SH-SY5Y (cell line): ENCODE data around the gene CFAP90.
A peak's percentile ranks its signal among the peaks of the same experiment; 100 is the strongest.

Source experiments
- GATA2 ChIP-seq: IDR thresholded peaks from 2 replicates; pipeline ENCODE4 v1.6.1; 2011; ENCODE audit warnings: mild to moderate bottlenecking, low read depth, low read length
- GATA3 ChIP-seq: IDR thresholded peaks from 2 replicates; pipeline ENCODE4 v1.6.1; 2011; ENCODE audit warnings: low read depth, mild to moderate bottlenecking, low read length, moderate library complexity

Gene CFAP90

DNA sequence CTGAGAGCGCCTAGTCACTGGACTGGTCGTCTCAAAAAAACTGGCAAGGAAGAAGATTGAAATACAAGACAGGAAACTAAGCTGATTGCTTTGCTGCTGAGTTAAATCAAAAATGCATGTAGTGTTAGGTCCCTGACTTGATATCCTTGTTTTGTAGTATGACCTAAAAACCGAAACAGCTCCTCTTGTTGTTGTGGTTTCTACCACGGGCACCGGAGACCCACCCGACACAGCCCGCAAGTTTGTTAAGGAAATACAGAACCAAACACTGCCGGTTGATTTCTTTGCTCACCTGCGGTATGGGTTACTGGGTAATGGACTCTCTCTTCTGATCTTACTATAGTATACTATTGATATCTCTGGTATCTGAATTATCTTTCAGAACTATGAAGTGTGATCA lies 22.3 kb upstream of the CFAP90 start:
- TF ChIP-seq GATA2 (no peak), GATA3 (no peak)

DNA sequence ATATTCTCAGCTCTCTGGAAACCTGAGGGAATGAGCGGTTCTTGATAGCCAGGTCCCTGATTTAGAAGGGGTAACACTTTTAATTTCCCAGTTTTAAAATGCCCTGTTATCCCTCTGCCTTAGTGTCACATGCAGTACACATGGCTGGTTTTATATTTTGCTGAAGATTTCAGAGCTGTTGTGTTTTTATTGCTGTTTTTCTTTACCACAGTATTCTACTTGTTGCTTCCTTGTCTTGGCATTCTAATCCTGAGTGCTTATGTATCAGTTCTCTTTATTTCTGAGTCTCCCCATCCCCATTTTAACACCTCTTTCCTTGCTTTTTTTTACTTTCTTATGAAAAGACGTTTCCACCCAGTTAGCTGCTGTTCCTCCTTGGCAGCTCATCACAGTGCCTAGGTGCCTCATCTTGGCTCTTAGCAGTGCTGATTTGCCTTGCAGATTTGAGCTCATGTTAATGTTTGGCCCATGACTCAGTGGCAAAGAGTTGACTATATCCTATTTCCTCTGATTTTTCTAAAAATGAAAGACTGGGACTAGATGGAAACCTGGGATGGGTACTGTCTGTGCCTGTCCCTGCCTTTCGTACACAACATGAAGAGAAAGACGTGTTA lies 21.7 kb upstream of the CFAP90 start:
- no peak for TF ChIP-seq GATA3

DNA sequence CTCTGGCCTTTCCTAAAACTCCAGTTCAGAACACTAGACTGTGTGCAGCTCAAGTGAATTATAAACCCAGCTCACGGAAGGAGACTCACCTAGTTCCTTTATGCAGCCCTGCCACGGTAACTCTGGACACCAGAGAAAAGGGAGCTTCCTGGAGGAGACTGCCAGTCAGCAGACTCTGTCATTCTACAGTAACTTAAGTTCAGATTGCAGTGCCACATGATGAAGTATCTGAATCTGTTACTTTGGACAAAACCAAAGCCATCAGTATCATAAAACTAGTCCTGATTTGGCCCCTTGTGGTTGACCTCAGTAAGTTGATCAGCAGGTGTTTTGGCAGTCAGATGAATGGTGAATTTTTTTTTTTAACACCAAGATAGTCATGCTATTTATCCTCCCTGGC lies 20.7 kb upstream of the CFAP90 start:
- TF ChIP-seq GATA2 (no peak), GATA3 (no peak)

DNA sequence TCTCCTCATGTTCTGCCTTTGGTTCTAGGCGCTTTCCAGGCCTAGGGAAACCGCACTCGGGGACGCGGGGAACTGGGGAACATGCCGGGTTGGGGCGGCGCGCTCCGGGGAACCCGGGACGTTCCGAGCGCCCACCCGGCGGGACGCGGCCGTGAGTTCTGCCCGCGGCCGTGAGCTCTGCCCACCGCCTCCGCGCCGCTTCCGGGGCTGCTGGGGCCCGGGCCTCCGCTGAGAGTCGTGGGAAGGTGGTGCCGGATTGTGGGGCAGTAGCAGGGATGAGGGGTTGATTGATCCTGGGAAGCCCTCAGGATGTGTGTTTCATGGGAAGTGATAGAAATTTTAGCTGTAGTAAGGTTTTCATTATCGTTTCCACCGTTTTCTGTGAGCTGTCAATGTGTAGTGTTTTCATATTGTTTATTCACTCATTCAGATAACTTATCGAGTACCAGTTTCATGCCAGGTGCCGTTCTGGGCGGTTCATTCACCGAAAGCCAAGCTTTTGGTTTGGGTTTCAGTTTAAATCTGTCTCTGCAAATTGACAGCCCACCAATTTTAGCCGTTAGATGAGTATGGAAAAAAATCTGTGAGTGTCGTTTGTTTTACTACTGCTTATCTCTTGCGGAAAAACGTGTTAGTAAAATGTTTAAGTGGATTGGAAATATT lies 18.7 kb upstream of the CFAP90 start:
- TF ChIP-seq GATA3 = no peak
- TF ChIP-seq GATA2 = no peak

DNA sequence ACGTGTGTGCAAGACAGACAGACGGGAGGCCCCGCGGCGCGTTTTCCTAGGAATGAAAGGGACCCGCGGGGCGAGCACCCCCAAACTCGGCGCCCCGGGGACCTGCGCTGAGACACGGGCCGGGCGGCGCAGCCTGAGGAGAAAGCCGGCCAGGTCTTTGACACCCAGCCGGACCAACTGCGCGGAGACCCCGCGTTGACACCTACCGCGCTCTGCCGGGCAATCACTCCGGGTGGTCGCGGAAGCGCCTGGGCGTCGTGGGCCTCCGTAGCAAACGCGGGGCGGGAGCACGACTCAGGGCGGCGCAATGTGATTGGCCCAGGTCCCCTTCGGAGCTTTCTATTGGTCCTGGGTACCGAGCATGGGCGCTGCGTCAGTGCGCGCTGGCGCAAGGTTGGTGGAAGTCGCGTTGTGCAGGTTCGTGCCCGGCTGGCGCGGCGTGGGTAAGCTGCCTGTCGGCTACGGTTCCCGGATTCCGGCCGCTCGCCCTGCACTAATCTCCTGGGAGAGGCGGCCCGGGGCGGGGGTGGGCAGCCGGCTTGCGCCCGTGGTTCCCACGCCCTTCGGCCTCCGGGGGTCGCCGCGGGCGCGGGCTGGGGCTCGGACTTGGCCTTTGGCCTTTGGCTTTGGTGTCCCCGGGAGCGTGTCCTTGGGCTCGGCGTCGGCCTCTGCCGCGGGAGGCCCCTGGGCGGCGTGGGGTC lies 18.0 kb upstream of the CFAP90 start, which contains the start of the genes FASTKD3 and MTRR:
TSS of gene FASTKD3 (minus strand) at position 259 of the 701 bp plus-strand sequence. CDS start 948 bp downstream, outside the sequence.
TSS of gene MTRR (plus strand) at position 376 of the 701 bp plus-strand sequence. CDS start 1,647 bp downstream, outside the sequence.
- no peak for TF ChIP-seq GATA2
- no peak for TF ChIP-seq GATA3

DNA sequence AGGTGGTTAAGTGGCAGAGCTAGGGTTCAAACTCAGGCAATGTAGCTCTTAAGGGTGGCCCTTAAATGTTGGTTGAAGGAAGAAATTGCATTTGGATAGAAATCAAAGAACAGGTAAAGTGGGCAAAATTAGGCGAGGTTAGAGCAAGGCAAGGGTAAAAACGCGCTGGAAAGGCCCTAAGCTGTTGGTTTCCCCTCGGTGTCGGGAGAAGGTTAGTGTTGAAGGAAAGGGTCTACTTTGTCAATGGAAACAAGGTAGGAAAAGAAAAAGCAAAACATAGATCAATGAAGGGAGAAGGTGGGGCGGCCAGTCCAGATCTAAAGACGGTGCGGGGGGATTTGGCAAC lies 17.5 kb upstream of the CFAP90 start:
- TF ChIP-seq GATA2 (no peak), GATA3 (no peak)

DNA sequence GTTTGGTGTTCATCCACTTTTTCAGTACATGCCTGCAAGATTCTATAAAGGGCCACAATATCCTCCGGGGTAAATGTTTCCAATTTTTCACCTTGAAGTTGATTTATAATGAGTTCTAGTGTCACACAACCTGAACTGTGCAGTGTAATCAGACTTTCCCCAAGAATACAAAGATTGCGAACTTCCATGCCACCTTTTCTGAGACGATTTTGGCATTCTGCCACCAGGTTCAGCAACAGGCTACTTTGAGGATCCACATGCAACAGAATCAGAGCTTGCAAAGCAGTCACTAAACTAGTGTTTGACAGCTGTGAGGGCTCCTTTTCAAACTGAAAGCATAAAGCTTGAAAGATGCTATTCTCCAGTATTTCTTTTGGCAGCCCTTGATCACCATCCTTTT lies 16.3 kb upstream of the CFAP90 start:
- TF ChIP-seq GATA2 (no peak), GATA3 (no peak)

DNA sequence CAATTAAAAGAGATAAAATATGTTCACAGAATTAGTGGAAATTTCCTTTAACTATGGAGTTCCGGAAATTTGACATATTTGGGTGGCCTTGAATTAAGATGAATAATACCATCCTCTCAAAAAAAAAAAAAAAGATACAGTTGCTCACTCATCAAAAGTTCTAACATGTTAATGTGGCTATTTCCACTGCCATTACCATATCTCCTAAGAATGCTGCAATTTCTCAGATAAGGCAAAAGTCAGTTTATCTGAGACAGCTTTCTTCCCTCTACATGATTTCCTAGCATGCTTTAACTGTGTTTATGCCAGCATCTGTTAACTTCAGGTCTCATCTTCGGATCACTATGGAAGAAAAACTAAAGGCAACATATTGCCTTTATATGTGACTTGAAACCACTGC lies 15.3 kb upstream of the CFAP90 start:
- TF ChIP-seq GATA3 (no peak), GATA2 (no peak)

DNA sequence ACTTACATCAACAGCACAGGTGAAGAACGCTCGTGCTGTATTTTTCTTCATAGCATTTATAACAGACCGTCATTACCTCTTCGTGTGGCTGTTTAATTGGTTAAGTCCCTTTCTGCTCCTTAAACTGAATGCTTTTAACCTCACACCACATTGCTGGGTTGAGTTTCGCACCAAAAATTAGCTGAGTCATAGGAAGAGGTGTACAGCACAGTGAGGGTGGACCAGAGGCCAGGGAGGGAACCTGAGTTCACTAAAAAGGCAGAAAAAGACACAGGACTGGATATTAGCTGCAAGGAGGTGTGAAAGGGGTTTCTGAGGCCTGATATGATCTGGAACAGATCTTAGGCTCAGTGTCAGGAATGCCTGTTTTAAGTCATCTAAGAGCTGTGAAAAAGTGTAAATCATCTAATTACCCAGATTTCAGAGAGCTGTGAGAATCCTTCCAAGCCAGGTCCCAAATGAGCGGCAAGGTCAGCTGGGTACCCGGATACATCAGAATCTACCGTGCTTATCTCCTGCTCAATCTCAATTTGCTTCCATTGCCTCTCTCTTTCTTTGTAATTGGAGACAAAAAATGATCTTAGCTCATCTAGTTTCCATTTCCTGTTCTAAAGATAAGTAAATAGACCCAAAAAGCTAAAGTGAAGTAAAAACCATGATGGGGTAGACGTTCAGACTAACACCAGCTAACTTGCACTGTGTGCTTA lies 7.1 kb upstream of the CFAP90 start:
- TF ChIP-seq GATA3 = no peak
- TF ChIP-seq GATA2 = peak; percentile 66

DNA sequence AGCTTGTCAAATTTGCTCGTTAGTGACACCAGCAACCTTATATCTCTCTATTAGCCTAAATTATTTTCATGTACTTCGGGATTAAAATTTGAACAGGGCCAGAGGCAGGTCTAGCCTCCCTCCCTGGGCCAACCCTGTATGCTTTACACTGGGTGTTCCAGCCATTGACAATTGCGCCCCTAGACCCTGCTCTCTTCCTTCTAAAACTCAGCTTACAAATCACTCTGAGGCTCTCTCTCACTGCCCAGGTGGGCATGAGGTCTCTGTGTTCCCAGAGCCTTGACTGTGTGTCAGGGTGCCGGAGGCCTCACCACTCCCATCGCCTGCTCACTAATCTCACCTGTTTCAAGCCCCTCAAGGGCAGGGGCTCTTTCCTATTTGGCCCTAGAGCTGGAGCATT lies 6.4 kb upstream of the CFAP90 start:
- TF ChIP-seq GATA3 (no peak), GATA2 (no peak)

DNA sequence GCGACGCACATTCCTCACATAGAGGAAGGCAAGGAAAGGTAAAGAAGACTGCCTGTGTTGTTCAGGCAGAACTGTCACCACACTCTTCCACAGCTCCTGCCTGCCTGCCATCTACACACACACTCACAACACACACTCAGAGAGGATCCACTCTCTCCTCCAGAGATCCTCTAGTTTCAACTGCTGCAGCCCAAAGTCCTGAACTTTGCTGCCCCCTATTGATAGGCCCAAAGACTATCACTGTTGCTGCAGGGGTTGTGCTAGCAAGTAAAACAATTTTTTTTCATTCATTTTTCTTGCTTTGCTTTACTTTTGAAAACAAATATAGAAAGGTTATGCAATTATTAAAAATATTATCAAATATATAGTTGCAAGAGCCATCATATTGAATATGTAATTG lies 5.9 kb upstream of the CFAP90 start:
- TF ChIP-seq GATA3 = no peak

DNA sequence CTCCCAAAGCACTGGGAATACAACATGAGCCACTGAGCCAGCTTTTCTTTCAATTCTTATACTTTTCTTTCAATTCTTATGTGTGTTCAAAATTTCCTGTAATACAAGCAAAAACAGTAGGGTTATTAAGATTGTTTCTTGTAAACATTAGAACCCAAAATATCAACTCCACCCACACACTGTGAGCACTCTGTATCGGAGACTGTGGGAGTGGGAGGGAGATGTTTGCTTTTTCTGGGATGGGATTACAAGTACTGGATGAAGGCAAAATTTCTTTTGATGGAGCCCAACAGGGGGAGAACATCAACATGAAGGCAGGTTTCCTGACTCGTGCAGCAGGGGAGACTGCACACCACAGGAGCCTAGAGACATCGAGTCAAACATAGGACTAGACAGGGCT lies 4.7 kb upstream of the CFAP90 start:
- TF ChIP-seq GATA2 (no peak), GATA3 (no peak)

DNA sequence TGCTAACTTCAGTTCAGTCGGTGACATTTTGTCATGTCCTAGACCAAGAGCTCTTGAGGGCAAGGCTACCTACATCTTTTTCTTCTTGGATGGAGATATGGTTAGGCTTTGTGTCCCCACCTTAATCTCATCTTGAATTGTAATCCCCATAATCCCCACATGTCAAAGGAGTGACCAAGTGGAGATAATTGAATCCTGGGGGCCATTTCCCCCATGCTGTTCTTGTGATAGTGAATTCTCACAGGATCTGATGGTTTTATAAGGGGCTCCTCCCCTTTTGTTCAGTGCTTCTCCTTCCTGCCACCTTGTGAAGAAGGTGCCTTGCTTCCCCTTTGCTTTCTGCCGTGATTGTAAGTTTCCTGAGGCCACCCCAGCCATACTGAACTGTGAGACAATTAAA lies 2.1 kb upstream of the CFAP90 start:
- TF ChIP-seq GATA3 (no peak), GATA2 (no peak)

DNA sequence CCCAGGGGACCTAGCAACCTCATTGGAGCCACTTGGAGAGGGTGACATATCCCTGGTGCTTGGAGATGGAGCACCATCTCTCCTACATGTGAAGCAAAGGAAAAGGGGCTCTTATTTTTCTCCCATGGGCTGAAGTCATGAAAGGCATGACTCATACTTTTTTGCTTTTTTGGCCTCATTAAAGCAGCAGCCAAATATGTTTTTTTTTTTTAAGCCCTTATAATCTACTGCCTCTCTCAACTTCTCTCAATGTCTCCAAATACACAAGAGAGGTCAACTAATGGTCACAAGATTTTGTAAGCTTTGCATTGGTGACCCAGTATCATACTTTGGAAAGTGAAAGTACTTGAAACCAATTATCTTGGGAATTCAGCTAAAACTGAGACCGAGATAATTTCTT lies 1.6 kb upstream of the CFAP90 start:
- no peak for TF ChIP-seq GATA3
- no peak for TF ChIP-seq GATA2

DNA sequence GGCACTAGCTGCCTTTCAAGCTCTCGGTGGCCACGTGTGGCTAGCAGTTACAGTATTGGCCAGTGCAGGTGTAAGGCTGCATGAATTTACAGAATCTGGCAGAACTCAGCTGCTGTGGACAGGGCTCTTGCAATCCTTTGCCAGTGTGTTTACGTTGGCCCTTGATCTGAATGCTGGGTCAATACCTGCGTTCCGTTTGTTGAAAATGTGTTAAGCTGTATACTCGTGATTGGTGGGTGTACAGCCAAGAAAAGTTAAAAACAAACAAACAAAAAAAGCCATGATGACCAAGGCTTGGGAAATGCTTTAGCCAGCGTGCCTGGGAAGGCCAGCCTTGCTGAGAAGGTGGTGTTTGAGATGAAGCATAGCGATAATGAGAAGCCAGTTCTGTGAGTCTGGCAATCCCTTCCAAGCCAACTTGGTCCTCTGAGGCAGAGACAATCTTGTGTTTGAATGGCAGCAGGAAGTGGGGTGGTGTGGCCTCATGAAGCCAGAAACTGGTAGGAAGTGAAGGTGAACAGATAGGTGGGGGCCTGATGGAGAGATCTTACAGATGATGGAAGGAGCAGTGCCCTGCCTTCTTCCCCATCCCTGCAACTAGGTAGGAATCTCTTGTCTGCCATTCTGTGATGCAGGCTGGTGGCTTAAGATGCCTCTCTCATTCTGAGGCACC lies 820 bp upstream of the CFAP90 start:
- no peak for TF ChIP-seq GATA2
